ENCODE measurements around the gene LRPAP1.

DNA sequence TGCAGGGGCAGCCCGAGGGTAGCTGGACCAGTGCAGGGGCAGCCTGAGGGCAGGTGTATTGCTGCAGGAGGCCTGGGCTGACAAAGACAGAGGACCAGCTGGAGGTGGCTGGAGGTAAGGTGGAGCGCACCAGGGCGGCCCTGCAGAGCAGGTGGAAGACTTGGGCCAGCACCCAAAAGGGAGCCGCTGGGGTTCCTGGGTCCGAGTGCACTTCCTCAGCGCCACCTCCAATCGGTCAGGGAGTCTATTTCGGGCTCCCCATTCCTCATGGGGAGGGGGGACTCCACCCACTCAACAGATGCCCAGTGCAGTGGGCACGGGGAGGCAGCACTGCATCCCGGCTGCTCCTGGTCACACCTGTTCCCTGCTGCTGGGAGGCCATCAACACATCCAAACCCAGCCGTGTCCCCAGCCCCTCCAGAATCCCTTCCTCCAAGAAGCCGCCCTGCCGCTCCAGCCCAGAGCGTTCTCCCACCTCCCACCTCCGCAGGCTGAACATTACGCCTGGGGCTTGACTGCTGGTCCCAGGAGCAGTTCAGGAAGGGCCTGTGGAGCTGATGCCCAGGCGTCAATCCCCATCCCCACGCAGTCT, 1.5 kb downstream of the LRPAP1 start:
- TF ChIP-seq CTCF (conservative IDR thresholded peaks at IDR 0.05 in 1 of 2, IDR thresholded peaks at IDR 0.05 in 1 of 2; ENCODE audit: low read depth in 1 of 2, low read length in 2 of 2) (no peak), EZH2 (IDR thresholded peaks at IDR 0.05; ENCODE audit: low read length, missing control alignments) (no peak)

All from fibroblast of lung (primary cell).